NCI-H146 (cell line): ENCODE data around the gene IRGC.
"Not testable (repeated sequence)": the region's sequence is repeated elsewhere in the genome, so short reads cannot be mapped to it uniquely, and the experiment has no call there.

Source experiments
- DNase-seq: peaks from one replicate; lab custom pipeline; 2025; lab: John Stamatoyannopoulos, UW

The IRGC gene

GRCh38 chr19:43754503-43755255, 38.8 kb downstream of the IRGC start, which contains the start of gene SMG9:
TSS of gene SMG9 (minus strand) at chr19:43754962. CDS start at chr19:43750741, 4,221 bp downstream.
- DNase-seq: peak; percentile 98

DNA sequence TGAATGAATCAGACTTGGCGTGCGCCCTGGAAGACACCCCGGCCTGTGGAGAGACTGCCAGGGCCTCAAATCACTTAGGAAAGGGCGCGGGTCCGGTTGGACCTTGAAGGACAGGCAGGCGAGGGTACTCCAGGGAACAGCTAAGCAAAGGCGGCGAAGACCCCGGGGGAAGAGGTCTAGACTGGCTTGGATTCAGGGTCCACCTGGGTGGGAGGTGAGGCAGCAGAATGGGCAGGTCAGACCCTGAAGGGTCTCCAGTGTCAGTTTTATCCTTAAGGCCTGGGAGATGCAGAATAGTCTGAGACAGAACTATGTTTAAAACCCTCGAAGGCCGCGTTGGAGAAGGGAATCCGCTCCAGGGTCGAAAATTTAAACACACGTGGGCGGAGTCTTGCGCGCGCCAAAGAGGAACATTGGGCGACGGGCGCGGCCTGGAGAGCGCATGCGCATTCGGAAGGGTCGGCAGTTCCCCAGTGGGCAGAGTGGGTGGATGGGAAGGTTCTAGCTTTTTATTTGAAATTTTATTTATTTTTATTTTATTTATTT, 39.5 kb downstream of the IRGC start:
- DNase-seq: peak; percentile 90

- no peak for DNase-seq
Observed at GRCh38 chr19:43759515-43759914, 43.6 kb downstream of the IRGC start.

GRCh38 chr19:43760941-43761340, 45.1 kb downstream of the IRGC start:
- no peak for DNase-seq

- no peak for DNase-seq
Observed at GRCh38 chr19:43762814-43763213, 46.9 kb downstream of the IRGC start.

DNA sequence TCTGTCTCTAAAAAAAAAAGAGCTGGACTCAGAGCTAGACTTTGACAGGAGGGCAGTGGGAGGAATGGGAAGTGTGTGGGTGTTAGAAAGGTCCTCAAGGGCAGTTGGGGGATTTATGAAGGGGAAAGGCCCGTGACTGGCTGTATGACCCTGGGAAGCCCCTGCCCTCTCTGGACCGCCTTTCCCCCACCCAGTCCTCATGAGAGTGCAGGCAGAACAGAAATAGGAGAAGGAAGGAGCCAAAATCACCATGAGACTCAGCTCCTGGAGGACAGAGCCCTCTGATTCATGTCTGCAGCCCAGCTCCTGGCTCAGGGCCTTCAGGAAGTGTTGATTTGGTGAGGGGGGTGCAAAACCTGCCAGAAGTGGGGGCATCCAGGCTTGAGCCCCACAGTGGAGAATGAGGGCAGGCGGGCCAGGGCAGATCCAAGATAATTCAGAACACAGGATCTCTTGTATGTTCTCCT, 47.6 kb downstream of the IRGC start:
- DNase-seq: no peak

DNA sequence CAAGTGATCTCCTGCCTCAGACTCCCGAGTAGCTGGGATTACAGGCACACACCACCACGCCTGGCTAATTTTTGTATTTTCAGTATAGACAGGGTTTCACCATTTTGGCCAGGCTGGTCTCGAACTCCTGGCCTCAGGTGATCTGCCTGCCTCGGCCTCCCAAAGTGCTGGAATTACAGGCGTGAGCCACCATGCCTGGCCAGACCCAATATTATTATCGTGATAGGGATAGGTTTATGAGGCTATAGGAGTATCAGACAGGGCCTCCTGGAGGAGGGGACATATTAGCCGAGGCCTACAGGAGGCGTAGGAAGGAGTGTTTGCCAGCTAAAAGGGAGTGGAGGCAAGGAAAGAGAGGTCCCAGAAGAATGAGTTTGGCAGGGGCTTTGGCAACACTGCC, 48.8 kb downstream of the IRGC start:
- not testable (repeated sequence) for DNase-seq

- DNase-seq: no peak
Observed at GRCh38 chr19:43765109-43765876, 49.4 kb downstream of the IRGC start.

- DNase-seq: no peak
Observed at GRCh38 chr19:43766755-43767043, 50.8 kb downstream of the IRGC start.

GRCh38 chr19:43767316-43767715, 51.4 kb downstream of the IRGC start:
- DNase-seq: no peak

DNA sequence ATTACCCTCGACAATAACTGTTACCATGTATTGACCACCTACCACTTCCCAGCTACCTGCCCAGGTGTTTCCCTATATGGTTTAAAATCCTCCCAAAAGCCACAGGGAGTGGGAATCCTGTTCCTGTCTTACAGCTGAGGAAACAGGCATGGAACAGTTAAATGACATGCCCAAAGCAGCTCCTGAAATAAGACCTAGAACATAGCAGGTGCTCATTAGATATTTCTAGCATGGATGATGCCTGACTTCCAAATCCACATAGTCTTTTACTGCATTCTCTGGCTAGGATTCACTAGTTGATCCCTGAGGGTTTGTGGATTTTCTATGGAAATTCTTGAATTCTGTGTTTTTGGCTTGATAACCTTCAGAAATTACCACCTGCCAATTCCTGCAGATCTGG, 51.9 kb downstream of the IRGC start:
- DNase-seq: no peak

GRCh38 chr19:43768273-43769050, 52.6 kb downstream of the IRGC start:
- DNase-seq: no peak

DNA sequence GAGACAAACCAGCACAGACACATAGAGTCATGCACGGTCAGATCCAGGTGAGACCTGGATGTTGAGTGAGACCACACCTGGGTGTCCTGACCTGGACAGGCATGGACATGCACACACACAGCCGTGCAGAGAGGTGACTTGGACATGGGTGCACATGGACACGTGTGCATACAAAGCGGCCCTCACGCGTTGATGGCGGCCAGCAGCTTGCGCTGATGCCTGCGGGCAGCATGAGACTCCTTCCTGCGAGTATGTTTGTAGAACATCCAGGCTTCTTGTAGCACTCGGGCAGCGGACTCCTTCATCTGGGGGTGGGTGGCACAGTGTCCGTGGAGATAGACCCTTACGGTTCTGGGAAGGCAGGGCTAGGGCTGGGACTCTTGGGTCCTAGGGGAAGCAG, 53.4 kb downstream of the IRGC start:
- DNase-seq: no peak
